ENCODE data around the gene TNFRSF6B.

Gene TNFRSF6B

DNA sequence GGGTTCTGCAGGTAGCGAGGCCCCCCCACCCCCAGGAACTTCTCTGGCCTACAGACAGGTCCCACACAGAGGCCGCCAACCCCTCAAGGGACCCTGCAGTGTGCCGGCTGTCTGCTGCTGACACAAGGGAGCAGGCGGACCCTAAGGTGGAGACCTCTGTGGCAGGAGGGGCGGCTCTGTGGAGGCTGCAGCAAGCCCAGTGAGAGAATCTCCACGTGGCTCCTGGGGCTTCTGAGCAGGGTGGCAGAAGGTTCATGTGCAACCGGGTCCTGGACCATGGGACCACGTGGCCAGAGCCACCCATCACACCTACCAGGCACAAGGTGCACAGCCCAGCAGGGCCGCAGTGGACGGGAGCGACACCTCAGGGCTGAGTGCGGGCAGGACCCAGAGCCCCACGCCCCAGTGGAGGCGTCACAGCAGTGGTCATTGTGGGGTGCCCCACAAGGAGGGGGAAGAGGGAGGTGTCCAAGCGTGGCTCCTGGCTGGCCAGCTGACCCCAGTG lies 7.1 kb downstream of the TNFRSF6B start:
- Histone ChIP-seq H3K4me3 (ENCODE audit: low read length in 2 of 2) (no peak overlapping the region), H3K4me1 (ENCODE audit: control insufficient read depth in 2 of 2, insufficient read depth in 2 of 2, low read length in 2 of 2) (peaks cover 14 to 15% of the 10 kb centered on the region in 2 donors), H3K9ac (ENCODE audit: low read depth in 1 of 2, low read length in 2 of 2) (no peak overlapping the region), H3K27me3 (ENCODE audit: control insufficient read depth in 2 of 2, insufficient read depth in 2 of 2, low read length in 2 of 2) (no peaks in the 10 kb centered on the region), H3K9me3 (ENCODE audit: control insufficient read depth in 2 of 2, low read length in 2 of 2) (no peaks in the 10 kb centered on the region), H3K36me3 (ENCODE audit: control insufficient read depth in 2 of 2, insufficient read depth in 2 of 2, low read length in 2 of 2) (peaks cover 23 to 31% of the 10 kb centered on the region in 2 donors), H3K27ac (ENCODE audit: low read depth in 2 of 2, low read length in 2 of 2) (no peak overlapping the region)

DNA sequence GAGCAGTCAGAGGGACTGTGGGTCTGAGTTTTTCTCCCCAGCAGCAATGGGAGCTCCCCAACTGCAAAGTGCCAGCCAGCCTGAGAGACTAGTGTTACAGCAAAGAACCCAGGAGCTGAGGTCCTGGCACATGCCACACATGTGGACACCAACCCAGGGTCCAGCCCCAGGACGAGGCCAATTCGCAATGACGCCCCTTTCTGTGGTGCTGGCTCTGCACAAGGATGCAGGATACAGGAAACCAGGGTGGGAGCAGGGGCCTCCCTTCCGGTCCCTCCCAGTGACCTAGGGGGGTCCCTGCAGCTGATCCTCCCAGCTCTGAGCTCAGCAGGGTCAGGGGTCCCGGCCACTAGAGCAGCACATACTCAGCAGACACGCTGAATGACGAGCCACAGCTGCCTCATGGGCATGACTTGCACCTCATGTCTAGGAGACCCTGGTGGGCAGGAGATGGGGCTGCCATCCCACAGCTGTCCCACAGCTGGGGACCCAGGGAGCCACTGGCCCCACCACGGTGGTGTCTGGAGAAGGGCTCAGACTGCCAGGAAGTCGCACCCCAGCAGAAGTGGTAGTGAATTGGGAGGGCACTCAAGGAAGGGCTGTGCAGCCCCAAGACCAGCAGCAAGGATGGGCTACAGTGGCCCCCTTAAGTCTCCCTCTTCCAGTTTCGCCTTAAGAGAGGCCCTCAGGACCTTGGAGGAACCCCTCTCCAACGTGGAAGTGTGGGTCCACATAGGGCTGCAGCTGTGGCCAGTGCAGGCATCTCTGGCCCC lies 7.7 kb downstream of the TNFRSF6B start:
- Histone ChIP-seq H3K27ac (ENCODE audit: low read depth in 2 of 2, low read length in 2 of 2) (no peak overlapping the region), H3K9ac (ENCODE audit: low read depth in 1 of 2, low read length in 2 of 2) (no peak overlapping the region), H3K4me1 (ENCODE audit: control insufficient read depth in 2 of 2, insufficient read depth in 2 of 2, low read length in 2 of 2) (peaks cover 21 to 22% of the 10 kb centered on the region in 2 donors), H3K4me3 (ENCODE audit: low read length in 2 of 2) (no peak overlapping the region), H3K27me3 (ENCODE audit: control insufficient read depth in 2 of 2, insufficient read depth in 2 of 2, low read length in 2 of 2) (no peaks in the 10 kb centered on the region), H3K36me3 (ENCODE audit: control insufficient read depth in 2 of 2, insufficient read depth in 2 of 2, low read length in 2 of 2) (peaks cover 23 to 31% of the 10 kb centered on the region in 2 donors), H3K9me3 (ENCODE audit: control insufficient read depth in 2 of 2, low read length in 2 of 2) (no peaks in the 10 kb centered on the region)

DNA sequence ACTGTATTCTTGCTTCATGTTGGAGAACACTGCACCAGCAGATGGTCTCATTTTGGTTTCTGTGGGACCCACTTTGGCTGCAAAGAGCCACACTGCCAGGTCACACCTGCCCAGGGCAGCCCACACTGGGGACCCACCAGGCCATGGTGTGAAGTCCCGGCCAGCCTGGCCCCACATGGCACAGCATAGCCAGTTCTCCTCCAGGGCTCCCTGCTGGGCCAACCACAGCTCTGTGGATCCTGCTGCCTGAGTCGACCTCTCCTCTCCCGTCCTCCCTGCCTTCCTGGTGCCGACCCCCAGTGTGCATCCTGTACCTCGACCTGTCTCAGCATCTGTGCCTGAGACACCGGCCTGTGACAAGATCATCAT lies 8.3 kb downstream of the TNFRSF6B start:
- H3K27me3 ChIP-seq (ENCODE audit: control insufficient read depth in 2 of 2, insufficient read depth in 2 of 2, low read length in 2 of 2) = no peaks in the 10 kb centered on the region
- peaks cover 21 to 23% of the 10 kb centered on the region in 2 donors for H3K4me1 ChIP-seq (ENCODE audit: control insufficient read depth in 2 of 2, insufficient read depth in 2 of 2, low read length in 2 of 2)
- no peaks in the 10 kb centered on the region for H3K9me3 ChIP-seq (ENCODE audit: control insufficient read depth in 2 of 2, low read length in 2 of 2)
- H3K27ac ChIP-seq (ENCODE audit: low read depth in 2 of 2, low read length in 2 of 2) = no peak overlapping the region
- H3K9ac ChIP-seq (ENCODE audit: low read depth in 1 of 2, low read length in 2 of 2) = no peak overlapping the region
- H3K4me3 ChIP-seq (ENCODE audit: low read length in 2 of 2) = no peak overlapping the region
- peaks cover 23 to 31% of the 10 kb centered on the region in 2 donors for H3K36me3 ChIP-seq (ENCODE audit: control insufficient read depth in 2 of 2, insufficient read depth in 2 of 2, low read length in 2 of 2)

DNA sequence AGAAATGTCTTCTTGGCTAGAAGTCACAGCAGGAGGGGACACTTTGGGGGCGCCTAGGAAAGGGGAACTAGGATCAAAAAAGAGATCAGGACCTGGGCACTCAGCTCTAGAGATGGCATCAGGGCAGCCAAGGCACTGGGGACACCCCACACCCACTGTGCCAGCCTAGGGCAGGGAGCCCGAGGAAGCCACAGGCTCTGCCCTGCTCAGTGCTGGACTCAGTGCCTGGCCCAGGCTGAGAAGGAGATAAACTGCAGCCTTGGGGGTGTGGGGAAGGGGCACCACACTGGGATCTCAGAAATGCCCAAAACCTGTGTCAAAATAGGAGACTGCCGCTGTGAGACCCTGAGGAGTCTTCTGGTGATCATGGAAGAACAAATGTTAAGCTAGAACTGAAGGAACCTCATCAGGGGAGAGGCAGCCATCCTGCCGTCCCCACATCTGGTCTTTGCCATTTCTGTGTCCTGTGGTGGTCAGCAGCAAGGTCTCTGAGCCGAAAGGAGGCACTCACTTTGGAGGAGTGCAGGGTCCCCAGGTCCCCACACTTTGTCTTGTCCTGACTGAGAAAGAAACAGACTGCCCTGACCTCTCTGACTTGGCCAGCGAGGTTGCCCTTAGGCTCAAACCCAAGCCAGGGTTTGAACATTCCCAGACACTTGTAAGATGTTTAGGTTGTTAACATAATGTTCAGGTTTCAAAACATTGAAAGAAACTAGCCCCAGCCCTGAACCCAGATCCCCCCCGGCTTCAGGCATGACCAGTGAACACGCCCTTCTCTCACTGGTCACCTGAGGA lies 9.0 kb downstream of the TNFRSF6B start:
- Histone ChIP-seq H3K9ac (ENCODE audit: low read depth in 1 of 2, low read length in 2 of 2) (no peak overlapping the region), H3K4me3 (ENCODE audit: low read length in 2 of 2) (no peak overlapping the region), H3K27me3 (ENCODE audit: control insufficient read depth in 2 of 2, insufficient read depth in 2 of 2, low read length in 2 of 2) (no peaks in the 10 kb centered on the region)

DNA sequence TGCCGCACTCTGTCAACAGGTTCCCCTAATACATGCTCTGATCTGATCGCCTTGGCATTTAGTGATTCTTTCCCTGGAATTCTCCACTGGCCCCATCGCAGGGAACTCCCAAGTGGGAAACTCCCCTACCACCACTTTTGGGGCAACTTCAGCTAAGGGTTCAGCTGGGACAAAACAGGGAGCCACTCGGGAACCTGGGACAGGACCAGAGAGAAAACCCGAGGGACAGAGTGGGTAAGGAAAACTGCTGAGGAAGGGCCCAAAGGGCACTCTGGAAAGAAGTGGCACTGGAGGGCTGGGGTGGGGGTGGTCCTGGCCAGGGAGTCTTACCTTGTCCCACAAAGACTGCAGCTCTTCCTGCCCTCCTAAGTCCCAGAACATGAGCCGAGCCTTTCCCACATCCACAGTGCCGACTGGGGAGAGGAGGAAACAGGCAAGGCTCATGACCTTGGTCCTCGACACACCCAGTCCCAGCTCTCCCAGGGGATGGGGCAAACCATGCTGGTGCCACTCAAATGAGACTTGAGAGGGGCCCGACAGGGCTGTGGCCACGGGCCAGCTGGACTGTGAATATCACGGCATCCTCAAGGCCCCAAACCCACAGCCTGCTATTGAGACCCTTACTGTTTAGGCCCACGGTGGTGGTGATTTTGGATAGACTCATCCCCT lies 9.7 kb downstream of the TNFRSF6B start:
- Histone ChIP-seq H3K27me3 (ENCODE audit: control insufficient read depth in 2 of 2, insufficient read depth in 2 of 2, low read length in 2 of 2) (no peaks in the 10 kb centered on the region), H3K36me3 (ENCODE audit: control insufficient read depth in 2 of 2, insufficient read depth in 2 of 2, low read length in 2 of 2) (peaks cover 23 to 36% of the 10 kb centered on the region in 2 donors), H3K9me3 (ENCODE audit: control insufficient read depth in 2 of 2, low read length in 2 of 2) (no peaks in the 10 kb centered on the region), H3K4me3 (ENCODE audit: low read length in 2 of 2) (peak overlapping the region; percentile 80 to 81), H3K27ac (ENCODE audit: low read depth in 2 of 2, low read length in 2 of 2) (peak overlapping the region in 1 of 2 donors; percentile 84), H3K4me1 (ENCODE audit: control insufficient read depth in 2 of 2, insufficient read depth in 2 of 2, low read length in 2 of 2) (peaks cover 21 to 23% of the 10 kb centered on the region in 2 donors), H3K9ac (ENCODE audit: low read depth in 1 of 2, low read length in 2 of 2) (peak overlapping the region in 1 of 2 donors; percentile 89)

More for the DNA sequence above, 9.0 kb downstream of the TNFRSF6B start:
- Histone ChIP-seq H3K9me3 (ENCODE audit: control insufficient read depth in 2 of 2, low read length in 2 of 2) (no peaks in the 10 kb centered on the region), H3K36me3 (ENCODE audit: control insufficient read depth in 2 of 2, insufficient read depth in 2 of 2, low read length in 2 of 2) (peaks cover 23 to 31% of the 10 kb centered on the region in 2 donors), H3K27ac (ENCODE audit: low read depth in 2 of 2, low read length in 2 of 2) (no peak overlapping the region), H3K4me1 (ENCODE audit: control insufficient read depth in 2 of 2, insufficient read depth in 2 of 2, low read length in 2 of 2) (peaks cover 21 to 23% of the 10 kb centered on the region in 2 donors)

DNA sequence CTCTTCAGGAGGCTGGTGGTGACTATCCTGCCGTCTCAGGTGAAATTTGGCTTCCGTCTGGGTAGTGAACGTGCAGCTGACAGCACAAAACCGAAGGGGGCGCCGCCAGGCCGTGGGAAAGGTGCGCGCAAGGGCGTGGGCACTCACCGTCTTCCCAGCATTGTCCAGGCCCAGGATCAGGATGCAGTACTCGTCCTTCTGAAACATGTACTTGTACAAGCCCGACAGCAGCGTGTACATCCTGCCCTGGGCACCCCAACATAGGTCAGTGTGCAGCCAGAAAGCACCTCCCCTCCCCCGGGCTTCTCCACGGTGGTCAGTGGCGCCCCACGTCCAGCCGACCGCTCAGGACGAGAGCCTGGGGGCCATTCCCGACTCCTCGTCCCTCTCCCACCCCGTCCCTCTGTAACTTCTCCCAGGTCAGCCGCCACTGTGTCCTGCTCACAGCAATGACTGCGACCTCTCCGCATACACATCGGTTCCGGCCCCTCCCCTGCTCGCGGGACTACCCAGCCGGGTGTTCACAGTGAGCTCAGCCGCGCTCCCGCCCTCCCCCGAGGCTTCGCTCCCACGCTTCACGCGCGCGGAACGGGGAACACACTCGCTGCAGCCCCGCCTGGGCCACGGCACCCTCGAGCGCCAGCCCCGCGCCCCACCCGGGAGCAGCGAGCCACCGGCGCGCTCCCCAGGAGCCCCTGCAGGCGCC lies 10.6 kb downstream of the TNFRSF6B start:
- no peaks in the 10 kb centered on the region for H3K27me3 ChIP-seq (ENCODE audit: control insufficient read depth in 2 of 2, insufficient read depth in 2 of 2, low read length in 2 of 2)
- peak overlapping the region; percentile 74 to 89 for H3K9ac ChIP-seq (ENCODE audit: low read depth in 1 of 2, low read length in 2 of 2)
- peak overlapping the region; percentile 84 to 86 for H3K27ac ChIP-seq (ENCODE audit: low read depth in 2 of 2, low read length in 2 of 2)
- peak overlapping the region; percentile 80 to 81 for H3K4me3 ChIP-seq (ENCODE audit: low read length in 2 of 2)
- H3K4me1 ChIP-seq (ENCODE audit: control insufficient read depth in 2 of 2, insufficient read depth in 2 of 2, low read length in 2 of 2) = peaks cover 21 to 23% of the 10 kb centered on the region in 2 donors
- peaks cover 23 to 42% of the 10 kb centered on the region in 2 donors for H3K36me3 ChIP-seq (ENCODE audit: control insufficient read depth in 2 of 2, insufficient read depth in 2 of 2, low read length in 2 of 2)
- no peaks in the 10 kb centered on the region for H3K9me3 ChIP-seq (ENCODE audit: control insufficient read depth in 2 of 2, low read length in 2 of 2)

DNA sequence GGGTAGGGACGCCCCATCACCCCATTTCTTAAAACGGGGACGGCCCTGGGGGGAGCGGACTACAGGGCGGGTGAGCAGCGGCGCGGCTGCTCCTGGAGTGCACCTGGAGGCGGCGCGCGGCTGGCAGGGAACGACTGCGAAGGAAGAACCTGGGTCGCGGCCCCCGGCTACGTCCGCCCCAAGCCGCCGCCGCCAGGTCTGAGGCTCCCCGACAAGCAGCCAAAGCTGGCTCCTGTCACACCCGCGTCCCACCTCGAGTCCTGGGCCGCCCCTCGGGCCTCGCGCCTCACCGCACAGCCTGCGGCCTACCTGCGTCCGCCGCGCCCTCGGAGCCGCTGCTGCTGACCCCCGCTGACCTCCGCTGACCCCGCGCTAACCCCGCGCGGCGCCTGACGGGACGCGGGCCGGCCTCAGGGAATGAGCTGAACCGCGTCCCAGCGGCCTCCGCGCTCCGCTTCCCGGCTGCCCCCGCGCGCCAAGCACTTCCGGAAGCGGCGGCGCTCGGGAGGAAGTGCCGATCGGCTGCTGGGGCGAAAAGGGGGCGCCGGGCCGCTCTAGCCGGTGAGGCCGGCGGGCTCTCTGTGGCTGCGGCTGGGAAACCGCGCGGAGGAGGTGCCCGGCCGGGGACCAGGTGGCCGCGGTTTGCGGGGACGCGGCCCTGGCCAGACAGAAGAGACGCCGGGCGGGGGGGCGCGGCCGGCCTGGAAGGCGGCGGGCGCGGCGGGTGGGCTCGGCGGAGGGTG lies 11.3 kb downstream of the TNFRSF6B start, which contains the start of the genes ARFRP1 and ZGPAT:
Gene ARFRP1, minus strand, starts transcription at position 419 of the 743 bp plus-strand sequence. CDS start 885 bp downstream, outside the sequence.
Gene ZGPAT, plus strand, starts transcription at position 482 of the 743 bp plus-strand sequence. CDS start 542 bp downstream, outside the sequence.
- H3K4me1 ChIP-seq (ENCODE audit: control insufficient read depth in 2 of 2, insufficient read depth in 2 of 2, low read length in 2 of 2) = peaks cover 21 to 23% of the 10 kb centered on the region in 2 donors
- H3K27me3 ChIP-seq (ENCODE audit: control insufficient read depth in 2 of 2, insufficient read depth in 2 of 2, low read length in 2 of 2) = no peaks in the 10 kb centered on the region
- H3K9ac ChIP-seq (ENCODE audit: low read depth in 1 of 2, low read length in 2 of 2) = peak within 1 kb of the TSS; percentile 74 to 89
- H3K36me3 ChIP-seq (ENCODE audit: control insufficient read depth in 2 of 2, insufficient read depth in 2 of 2, low read length in 2 of 2) = peaks cover 23 to 46% of the 10 kb centered on the region in 2 donors
- peak within 1 kb of the TSS; percentile 80 to 81 for H3K4me3 ChIP-seq (ENCODE audit: low read length in 2 of 2)
- H3K9me3 ChIP-seq (ENCODE audit: control insufficient read depth in 2 of 2, low read length in 2 of 2) = no peaks in the 10 kb centered on the region
- H3K27ac ChIP-seq (ENCODE audit: low read depth in 2 of 2, low read length in 2 of 2) = peak within 1 kb of the TSS; percentile 84 to 86

DNA sequence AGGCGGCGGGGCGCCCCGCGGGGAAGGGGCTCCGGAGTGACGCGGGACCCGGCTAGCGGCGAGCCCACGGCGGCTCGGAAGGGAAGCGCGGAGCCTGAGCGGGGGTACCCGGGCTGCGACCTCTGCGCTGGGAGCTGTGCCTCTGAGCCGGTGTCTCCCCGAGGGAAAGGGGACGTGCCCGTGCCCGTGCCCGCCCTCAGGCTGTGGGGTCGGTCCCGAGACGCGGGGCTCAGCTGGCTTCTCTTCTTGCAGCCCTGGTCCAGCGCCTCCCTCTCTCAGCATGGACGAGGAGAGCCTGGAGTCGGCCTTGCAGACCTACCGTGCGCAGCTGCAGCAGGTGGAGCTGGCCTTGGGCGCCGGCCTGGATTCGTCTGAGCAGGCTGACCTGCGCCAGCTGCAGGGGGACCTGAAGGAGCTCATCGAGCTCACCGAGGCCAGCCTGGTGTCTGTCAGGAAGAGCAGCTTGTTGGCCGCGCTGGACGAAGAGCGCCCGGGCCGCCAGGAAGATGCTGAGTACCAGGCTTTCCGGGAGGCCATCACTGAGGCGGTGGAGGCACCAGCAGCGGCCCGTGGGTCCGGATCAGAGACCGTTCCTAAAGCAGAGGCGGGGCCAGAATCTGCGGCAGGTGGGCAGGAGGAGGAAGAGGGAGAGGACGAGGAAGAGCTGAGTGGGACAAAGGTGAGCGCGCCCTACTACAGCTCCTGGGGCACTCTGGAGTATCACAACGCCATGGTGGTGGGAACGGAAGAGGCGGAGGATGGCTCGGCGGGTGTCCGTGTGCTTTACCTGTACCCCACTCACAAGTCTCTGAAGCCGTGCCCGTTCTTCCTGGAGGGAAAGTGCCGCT lies 12.1 kb downstream of the TNFRSF6B start:
- Histone ChIP-seq H3K4me3 (ENCODE audit: low read length in 2 of 2) (peak overlapping the region; percentile 80 to 81), H3K9me3 (ENCODE audit: control insufficient read depth in 2 of 2, low read length in 2 of 2) (no peaks in the 10 kb centered on the region), H3K9ac (ENCODE audit: low read depth in 1 of 2, low read length in 2 of 2) (peak overlapping the region; percentile 70 to 89), H3K4me1 (ENCODE audit: control insufficient read depth in 2 of 2, insufficient read depth in 2 of 2, low read length in 2 of 2) (peaks cover 21 to 23% of the 10 kb centered on the region in 2 donors), H3K27me3 (ENCODE audit: control insufficient read depth in 2 of 2, insufficient read depth in 2 of 2, low read length in 2 of 2) (no peaks in the 10 kb centered on the region), H3K36me3 (ENCODE audit: control insufficient read depth in 2 of 2, insufficient read depth in 2 of 2, low read length in 2 of 2) (peaks cover 23 to 45% of the 10 kb centered on the region in 2 donors), H3K27ac (ENCODE audit: low read depth in 2 of 2, low read length in 2 of 2) (peak overlapping the region in 1 of 2 donors; percentile 86)

Data from mucosa of rectum (tissue), 2 donors.